Stimulated activated naive CD8-positive, alpha-beta T cell treated with anti-CD3 and anti-CD28 coated beads, Interleukin-15, amount 100 ng/mL, for 72 hours (primary cell): Measurements from ENCODE around the gene SNCG.
"Not testable (repeated sequence)": the region's sequence is repeated elsewhere in the genome, so short reads cannot be mapped to it uniquely, and the experiment has no call there.

Experiments used
- ATAC-seq: fragments of 150-1000 bp; cut with Tn5 transposase; 2 replicates; pipeline ENCODE4 v1.10.0; 2021; ENCODE audit warnings: mild to moderate bottlenecking, moderate library complexity
- DNase-seq, 2 donors: peaks; one replicate each; pipeline ENCODE4 v3.0.0; 2021 to 2022
- H3K27ac Mint-ChIP-seq, 2 donors: one replicate each; pipeline ENCODE4 v1.8.0; 2022; ENCODE audit warnings: mild to moderate bottlenecking in 2 of 2, mixed read lengths in 2 of 2, moderate library complexity in 2 of 2
- H3K27me3 Mint-ChIP-seq: one replicate; pipeline ENCODE4 v1.8.0; 2022; ENCODE audit warnings: mixed read lengths
- H3K4me1 Mint-ChIP-seq: one replicate; pipeline ENCODE4 v1.8.0; 2022; ENCODE audit warnings: mild to moderate bottlenecking, mixed read lengths
- H3K4me3 Mint-ChIP-seq, 2 donors: one replicate each; pipeline ENCODE4 v1.8.0; 2022; ENCODE audit warnings: mild to moderate bottlenecking in 2 of 2, mixed read lengths in 2 of 2, moderate library complexity in 1 of 2
- H3K9me3 Mint-ChIP-seq, 2 donors: one replicate each; pipeline ENCODE4 v1.8.0; 2022; ENCODE audit warnings: mixed read lengths in 2 of 2

The SNCG gene

DNA sequence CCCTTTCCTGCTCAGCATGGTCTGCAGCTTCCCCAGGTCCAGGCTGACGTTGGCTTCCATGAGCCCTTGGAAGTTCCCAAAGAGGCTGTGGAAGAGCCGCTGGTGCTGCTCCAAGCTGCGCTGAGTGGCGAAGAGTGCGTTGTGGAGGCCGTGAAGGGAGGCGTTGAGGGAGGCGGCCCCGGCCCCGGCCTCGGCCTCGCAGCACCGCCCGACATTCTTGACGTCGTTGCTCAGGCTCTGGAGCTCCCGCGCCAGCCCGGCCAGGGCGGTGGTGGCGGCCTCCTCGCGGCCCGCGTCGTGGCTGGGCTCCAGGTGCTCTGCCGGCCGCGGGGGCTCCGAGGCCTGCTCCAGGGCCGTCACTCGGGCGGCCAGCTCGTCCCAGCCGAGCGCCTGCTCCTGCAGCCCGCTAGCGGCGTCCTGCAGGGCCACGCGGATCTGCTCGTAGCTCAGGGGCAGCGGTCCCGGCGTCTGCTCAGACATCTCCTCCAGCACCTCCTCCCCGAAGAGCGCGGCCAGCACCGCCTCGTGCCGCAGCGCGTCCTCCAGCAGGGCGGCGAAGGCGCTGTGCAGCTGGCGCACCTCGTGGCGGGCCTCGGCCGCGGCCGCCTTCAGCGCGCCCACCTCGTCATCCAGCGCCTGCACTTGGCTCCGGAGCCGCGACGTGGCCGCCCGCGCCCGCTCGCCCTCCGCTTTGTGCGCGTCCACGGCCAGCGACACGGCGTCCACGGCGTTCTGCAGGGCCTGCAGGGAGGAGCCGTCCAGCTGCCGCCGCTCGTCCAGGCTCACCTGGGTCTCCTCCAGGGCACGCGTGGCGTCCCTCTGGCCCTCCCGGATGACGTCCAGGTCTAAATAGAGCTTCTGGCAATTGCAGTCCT, 15.7 kb upstream of the SNCG start:
- H3K4me3 Mint-ChIP-seq, result no peak overlapping the region
- no peak overlapping the region for H3K27ac Mint-ChIP-seq
- H3K9me3 Mint-ChIP-seq, result no peaks in the 10 kb centered on the region
- peaks cover 5% of the 10 kb centered on the region for H3K4me1 Mint-ChIP-seq
- ATAC-seq (no peak), DNase-seq (no peak)
- H3K27me3 Mint-ChIP-seq, result no peaks in the 10 kb centered on the region

DNA sequence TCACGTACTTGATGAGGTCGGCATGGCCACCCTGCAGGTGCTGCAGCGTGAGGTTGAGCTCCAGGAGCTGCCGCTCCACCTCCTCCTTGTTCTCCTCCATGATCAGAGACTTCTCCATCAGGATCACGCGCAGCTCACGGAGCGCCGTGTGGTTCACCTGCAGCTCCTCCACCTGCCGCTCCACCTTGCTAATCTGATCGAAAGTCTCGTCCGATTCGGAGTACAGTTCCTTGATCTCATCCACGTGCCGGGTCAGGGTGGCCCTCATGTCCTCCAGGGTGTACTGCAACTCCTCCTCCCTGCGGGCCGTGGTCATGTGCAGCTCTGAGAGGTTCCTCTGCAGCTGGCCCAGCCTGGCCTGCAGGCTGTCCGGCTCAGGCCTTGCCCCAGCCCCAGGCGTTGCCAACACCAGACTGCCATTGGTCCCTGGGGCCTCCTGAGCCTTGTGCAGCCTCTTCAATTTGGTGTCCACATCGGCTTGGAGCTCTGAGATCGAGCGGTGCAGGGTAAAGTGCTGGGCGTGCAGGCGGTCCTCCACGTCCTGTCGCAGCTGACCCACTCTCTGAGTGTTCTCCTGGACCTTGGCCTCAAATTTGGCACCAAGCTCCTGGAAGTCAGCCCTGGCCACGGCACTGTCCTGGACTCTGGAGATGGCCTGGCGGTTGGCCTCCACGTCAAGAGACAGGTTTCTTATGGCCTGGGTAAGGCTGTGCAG, 14.9 kb upstream of the SNCG start:
- Mint-ChIP-seq H3K27ac (no peak overlapping the region), H3K9me3 (no peaks in the 10 kb centered on the region), H3K4me1 (peaks cover 5% of the 10 kb centered on the region), H3K4me3 (no peak overlapping the region), H3K27me3 (no peaks in the 10 kb centered on the region)
- no peak for ATAC-seq
- no peak for DNase-seq

DNA sequence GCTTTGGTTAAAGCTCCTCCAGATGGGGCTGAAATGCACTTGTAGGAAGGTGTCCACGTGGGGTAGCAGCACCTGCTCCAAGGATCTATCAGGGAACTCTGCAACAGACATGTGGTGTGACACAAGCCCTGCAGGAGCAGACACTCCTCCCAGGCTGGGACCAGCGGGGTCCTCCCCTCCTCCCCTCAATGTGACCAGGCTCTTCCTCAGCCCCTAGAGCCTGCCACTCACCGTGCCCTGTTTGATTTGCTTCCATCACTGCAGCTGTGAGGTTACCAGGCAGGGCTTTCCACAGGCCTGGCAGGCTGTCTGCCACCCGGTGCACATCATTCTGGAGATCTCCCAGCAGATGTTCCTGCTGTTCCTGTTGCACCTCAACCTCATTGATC, 14.4 kb upstream of the SNCG start:
- peaks cover 5% of the 10 kb centered on the region for H3K4me1 Mint-ChIP-seq
- ATAC-seq (no peak), DNase-seq (no peak)
- no peaks in the 10 kb centered on the region for H3K9me3 Mint-ChIP-seq
- H3K27ac Mint-ChIP-seq, result no peak overlapping the region
- H3K27me3 Mint-ChIP-seq, result no peaks in the 10 kb centered on the region
- no peak overlapping the region for H3K4me3 Mint-ChIP-seq

DNA sequence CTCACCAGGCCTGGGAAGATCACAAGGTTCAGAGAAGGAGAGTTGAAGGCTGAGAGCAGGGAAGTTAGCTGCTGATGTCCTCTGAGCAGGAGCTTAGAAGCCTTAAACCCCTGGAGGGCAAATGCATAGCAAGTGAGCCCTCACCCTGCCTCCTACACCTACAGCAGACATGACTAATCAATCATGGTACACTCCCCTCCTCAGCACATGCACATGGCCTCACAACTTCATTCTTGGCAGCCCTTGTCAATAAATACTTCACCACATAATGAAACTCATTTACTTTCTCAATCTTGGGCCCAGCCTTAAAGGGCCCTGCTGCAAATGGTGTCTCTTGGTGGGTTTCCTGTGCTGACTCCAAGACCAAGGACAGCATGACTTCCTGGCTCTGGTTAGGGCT, 13.9 kb upstream of the SNCG start:
- Mint-ChIP-seq H3K4me3 (no peak overlapping the region), H3K27me3 (no peaks in the 10 kb centered on the region), H3K9me3 (no peaks in the 10 kb centered on the region), H3K4me1 (peaks cover 3% of the 10 kb centered on the region), H3K27ac (peak overlapping the region; percentile 13 to 68)
- no peak for DNase-seq
- ATAC-seq, result no peak

DNA sequence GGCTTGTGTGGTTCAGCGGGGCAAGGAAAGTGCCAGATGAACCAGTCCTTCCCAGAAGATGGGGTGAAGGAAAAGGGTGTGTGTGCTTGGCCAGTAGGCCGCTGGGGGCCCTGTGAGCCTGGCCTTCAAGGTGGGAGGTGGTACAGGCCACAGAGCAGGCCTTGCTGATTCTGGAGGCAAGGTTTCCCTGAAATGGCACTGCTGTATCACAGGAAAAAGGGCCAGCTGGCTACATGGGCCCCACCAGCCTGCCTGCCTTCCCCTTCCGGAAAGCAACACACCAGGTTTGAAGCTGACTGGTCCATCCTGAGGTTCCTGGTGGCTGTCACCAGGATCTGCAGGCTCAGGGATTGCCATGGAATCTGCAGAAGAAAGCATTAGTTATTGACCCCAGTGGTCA, 13.5 kb upstream of the SNCG start:
- ATAC-seq (no peak), DNase-seq (no peak)
- Mint-ChIP-seq H3K4me3 (no peak overlapping the region), H3K27me3 (no peaks in the 10 kb centered on the region), H3K9me3 (no peaks in the 10 kb centered on the region), H3K27ac (peak overlapping the region; percentile 13 to 68), H3K4me1 (no peaks in the 10 kb centered on the region)

DNA sequence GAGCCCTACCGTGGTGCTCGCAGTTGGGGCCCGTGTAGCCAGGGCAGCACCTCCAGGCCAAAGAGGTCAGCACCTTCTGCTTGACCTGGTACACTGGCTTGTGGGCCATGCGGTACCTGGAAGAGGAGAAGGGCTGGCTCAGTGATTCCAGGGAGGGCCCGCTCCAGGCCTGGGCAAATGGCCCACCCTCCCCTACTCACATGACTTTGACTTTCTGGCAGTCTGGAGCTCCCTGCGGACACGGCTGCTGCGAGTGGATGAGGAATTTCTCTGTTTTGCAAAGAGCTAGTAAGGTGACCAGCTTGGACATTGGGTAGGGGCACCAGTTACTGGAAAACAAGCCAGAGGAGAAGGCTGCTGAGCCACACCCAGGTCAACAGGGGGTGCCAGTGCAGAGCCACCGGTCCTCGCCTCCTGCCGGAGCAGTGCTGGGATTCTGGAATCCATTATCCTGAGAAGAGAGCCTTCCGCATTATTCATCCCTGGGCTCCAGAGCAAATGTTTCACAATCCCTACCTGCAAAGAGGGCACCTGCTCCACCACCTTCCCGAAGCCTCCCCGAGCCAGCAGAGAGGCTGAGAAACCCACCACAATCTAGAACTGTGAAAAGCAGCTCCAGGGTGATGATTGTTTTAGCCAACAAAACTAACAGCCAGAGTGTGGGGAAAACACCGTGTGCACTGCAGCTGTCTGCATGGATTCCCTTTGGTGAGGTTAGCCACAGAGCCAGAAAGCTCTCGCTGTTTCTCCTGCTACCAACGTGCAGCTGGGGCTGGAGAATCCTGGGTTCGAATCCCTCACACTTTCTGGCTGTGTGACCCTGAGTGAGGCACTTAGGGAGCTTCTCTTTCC, 12.8 kb upstream of the SNCG start:
- Mint-ChIP-seq H3K4me1 (peaks cover 6% of the 10 kb centered on the region), H3K9me3 (no peaks in the 10 kb centered on the region), H3K4me3 (no peak overlapping the region), H3K27me3 (no peaks in the 10 kb centered on the region), H3K27ac (no peak overlapping the region)
- ATAC-seq (no peak), DNase-seq (peak in 1 of 2 donors; percentile 6)

DNA sequence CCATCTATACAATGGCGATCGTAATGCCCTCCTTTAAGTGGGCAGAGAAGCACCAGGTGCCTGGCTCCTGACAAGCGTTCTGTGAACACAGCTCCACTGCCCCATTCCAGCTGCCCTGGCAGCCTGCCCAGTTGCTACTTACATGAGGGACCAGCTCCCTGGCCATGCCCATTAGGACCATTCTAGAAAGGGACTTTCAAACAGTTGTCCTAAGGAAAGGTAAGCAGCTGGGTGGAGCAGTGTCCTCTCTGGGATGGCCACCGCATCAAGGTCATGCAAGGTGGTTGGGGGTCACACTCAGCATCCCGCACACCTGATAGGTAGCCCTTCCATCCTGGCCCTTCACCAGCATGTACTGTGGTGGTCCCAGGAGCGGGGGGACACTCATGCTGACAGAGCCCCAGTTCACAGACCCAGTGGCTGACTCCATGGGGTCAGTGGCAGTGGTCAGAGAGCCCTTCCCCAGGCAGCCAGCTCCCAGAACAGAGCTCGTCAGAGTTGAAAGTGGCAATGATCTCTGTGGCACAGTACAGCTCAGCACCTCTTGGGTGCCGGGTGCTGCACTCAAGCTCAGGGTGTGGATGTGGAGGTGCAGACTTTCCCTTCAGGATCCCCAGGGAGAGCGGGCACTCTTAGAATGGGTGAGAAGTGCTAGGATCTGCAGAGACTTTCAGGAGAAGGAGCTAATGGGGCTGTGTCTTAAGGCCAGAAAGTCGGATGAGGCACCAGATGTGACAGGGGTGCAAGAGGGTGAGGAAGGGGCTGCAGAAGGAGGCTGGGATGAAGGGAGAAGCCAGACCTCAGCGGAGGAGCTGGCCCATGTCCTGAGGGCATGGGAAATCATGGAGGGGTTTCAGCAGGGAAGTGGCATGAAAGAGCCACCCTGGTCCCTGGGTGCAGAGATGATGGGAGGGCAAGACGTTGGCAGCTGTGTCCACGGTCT, 11.9 kb upstream of the SNCG start:
- H3K4me3 Mint-ChIP-seq, result no peak overlapping the region
- ATAC-seq, result no peak
- H3K27me3 Mint-ChIP-seq, result no peaks in the 10 kb centered on the region
- peaks cover 9% of the 10 kb centered on the region for H3K4me1 Mint-ChIP-seq
- no peaks in the 10 kb centered on the region for H3K9me3 Mint-ChIP-seq
- DNase-seq, result no peak
- H3K27ac Mint-ChIP-seq, result no peak overlapping the region

DNA sequence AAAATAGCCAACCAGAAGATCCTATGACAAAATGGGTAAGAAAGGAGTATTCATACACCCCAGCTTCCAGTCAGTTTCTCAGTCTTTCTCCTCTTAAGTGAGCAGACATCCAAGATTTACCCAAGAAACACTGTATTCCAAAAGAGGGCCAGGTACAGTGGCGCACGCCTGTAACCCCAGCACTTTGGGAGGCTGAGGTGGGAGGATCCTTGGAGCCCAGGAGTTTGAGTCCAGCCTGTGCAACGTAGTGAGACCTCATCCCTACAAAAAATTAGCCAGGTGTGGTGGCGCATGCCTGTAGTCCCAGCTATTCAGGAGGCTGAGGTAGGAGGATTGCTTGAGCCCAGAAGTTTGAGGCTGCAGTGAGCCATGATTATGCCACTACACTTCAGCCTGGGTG, 10.6 kb upstream of the SNCG start:
- not testable (repeated sequence) for H3K4me1 Mint-ChIP-seq, ATAC-seq, H3K4me3 Mint-ChIP-seq, H3K27me3 Mint-ChIP-seq, H3K27ac Mint-ChIP-seq, DNase-seq
- H3K9me3 Mint-ChIP-seq, result peaks cover 9 to 12% of the 10 kb centered on the region in 2 donors

DNA sequence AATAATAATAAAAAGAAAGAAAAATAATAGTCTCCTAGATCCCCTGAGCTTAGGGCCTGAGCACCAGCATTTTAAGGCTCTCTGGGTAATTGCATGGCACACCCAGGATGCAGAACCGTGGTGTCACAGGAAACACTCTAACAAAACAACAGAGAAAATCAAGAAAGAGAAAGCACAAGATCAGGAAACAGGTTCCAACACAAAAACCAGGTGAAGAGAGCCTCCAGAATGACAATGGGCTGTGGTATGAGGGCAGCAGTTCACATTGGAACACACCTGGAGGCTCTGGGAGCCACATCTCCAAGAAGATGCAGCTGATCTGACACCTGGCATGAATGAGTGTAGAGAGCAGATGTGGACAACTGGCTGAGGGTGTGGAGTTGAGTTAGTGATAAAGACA, 8.1 kb upstream of the SNCG start:
- Mint-ChIP-seq H3K4me3 (no peak overlapping the region), H3K9me3 (peaks cover 9 to 24% of the 10 kb centered on the region in 2 donors), H3K4me1 (peaks cover 9% of the 10 kb centered on the region), H3K27ac (peak overlapping the region; percentile 1 to 10), H3K27me3 (no peaks in the 10 kb centered on the region)
- no peak for DNase-seq
- ATAC-seq, result no peak

DNA sequence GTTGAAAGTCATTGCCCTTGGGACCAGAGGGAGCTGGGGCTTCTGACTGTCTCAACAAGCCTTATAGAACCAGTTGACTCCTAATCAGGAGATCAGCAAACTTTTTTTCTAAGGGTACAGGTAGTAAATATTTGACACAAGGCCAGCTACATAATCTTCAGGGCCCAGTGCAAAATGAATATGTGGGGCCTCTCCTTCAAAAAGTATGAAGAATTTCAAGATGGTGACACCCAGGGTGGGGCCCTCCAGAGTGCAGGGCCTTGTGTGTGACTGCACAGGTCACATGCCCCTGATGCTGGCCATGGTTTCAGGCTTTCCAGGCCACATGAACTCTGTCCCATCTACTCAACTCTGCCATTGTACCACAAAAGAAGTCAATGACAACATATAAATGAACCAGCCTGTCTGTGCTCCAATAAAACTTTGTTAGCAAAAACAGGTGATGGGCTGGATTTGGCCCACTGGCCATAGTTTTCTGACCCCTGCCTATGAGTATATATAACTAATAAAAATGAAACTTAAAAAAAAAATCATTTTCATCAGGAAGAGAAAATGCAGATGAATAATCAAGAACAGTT, 7.1 kb upstream of the SNCG start:
- ATAC-seq, result no peak
- no peak overlapping the region for H3K4me3 Mint-ChIP-seq
- no peak overlapping the region for H3K27ac Mint-ChIP-seq

DNA sequence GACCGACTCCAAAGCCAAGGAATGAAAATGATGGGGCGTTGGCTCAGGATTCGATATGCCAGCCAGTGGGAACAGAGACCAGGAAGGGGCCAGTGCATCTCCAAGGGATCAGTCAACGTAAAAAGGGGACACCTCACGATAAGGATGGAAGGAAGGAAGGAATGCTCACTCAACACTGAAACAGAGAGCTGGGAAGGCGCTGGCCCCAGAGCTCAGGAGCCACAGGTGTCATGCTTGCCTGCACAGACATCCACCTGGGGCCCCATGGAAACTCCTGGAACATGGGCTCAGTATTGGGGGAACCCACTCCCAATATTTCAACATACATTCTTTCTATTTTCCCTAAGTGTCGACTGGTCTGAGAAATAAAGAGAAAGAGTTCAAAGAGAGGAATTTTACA, 6.3 kb upstream of the SNCG start:
- Mint-ChIP-seq H3K4me1 (peaks cover 9% of the 10 kb centered on the region), H3K27ac (peak overlapping the region in 1 of 2 donors; percentile 68), H3K27me3 (no peaks in the 10 kb centered on the region), H3K9me3 (peaks cover 9 to 24% of the 10 kb centered on the region in 2 donors), H3K4me3 (no peak overlapping the region)
- DNase-seq (no peak), ATAC-seq (no peak)

More for the DNA sequence above, 7.1 kb upstream of the SNCG start:
- Mint-ChIP-seq H3K4me1 (peaks cover 9% of the 10 kb centered on the region), H3K9me3 (peaks cover 9 to 24% of the 10 kb centered on the region in 2 donors), H3K27me3 (no peaks in the 10 kb centered on the region)
- DNase-seq, result no peak

DNA sequence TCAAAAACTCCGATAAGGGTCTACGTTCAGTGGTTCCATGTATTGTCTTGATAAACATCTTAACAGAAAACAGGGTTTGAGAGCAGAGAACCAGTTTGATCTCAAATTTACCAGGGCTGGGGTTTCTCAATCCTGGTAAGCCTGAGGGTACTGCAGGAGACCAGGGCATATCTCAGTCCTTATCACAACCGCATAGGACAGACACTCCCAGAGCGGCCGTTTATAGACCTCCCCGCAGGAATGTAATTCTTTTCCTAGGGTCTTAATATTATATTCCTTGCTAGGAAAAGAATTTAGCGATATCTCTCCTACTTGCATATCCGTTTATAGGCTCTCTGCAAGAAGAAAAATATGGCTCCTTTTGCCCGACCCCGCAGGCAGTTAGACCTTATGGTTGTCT, 5.7 kb upstream of the SNCG start:
- H3K4me1 Mint-ChIP-seq, H3K27me3 Mint-ChIP-seq, H3K27ac Mint-ChIP-seq, H3K4me3 Mint-ChIP-seq, ATAC-seq, DNase-seq: not testable (repeated sequence)
- peaks cover 9 to 24% of the 10 kb centered on the region in 2 donors for H3K9me3 Mint-ChIP-seq

DNA sequence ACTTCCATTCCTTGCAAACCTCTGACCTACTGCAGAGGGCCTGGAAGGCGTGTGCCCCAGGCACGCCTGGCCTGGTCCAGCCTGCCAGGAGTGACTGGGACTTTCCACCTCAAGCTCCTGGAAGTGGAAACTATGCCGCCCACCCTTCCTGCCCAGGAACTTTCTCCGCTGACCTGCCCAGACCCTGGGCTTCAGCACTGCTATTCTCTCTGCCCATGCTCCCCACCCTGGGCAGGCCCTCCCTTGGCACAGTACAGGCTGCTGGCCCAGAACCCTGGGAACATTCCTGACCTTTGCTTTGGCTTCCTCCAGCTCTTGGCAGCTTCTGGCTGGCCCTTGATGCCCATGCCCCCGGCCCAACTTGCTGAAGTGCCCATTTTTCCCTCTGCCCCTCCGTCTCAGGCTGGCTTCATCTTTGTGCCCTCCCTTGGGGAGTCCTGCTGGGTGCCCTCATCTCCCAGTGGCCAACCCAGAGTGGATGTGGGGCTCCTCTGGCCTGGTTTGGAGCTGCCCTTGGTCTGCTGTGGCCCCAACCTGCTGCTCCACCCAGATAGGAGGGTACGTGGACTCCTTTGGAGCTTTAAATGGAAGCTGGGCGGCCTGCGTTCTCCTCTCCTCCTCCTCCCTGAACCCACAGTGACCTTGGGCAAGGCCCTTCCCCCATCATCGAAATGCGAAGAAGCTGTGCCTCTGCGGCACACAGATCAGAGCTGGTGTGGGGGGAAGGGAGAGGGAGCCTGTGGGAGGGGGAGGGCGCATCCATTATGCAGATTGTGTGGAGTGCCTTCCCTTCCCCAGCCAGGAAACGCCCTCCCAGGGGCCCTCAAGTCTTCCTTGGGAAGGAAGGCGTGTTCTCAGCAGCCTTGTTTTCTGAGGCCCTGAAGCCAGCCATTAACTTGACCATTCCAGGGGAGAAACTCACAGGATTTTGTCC, 4.4 kb upstream of the SNCG start:
- no peak overlapping the region for H3K4me3 Mint-ChIP-seq
- ATAC-seq, result no peak

More for the DNA sequence above, 4.4 kb upstream of the SNCG start:
- no peak overlapping the region for H3K27ac Mint-ChIP-seq
- H3K27me3 Mint-ChIP-seq, result no peaks in the 10 kb centered on the region
- DNase-seq, result no peak
- H3K9me3 Mint-ChIP-seq, result peaks cover 9 to 24% of the 10 kb centered on the region in 2 donors
- peaks cover 9% of the 10 kb centered on the region for H3K4me1 Mint-ChIP-seq
